HepG2 (cell line): Measurements from ENCODE around the gene DACH2. TPM values are rescaled to one million over a fixed set of nuclear protein-coding genes. Genes with fewer than 3 reads are reported as not detected.

Experiments
- BCL6 ChIP-seq: IDR thresholded peaks from 2 replicates; pipeline ENCODE4 v1.6.1; 2016; ENCODE audit warnings: missing genetic modification reagents, missing compliant biosample characterization
- CERS6 ChIP-seq: sonication (generic); formaldehyde crosslinking; IDR thresholded peaks from 2 replicates; pipeline ENCODE4 v1.5.0; 2020; ENCODE audit warnings: missing genetic modification reagents
- FOXP4 ChIP-seq: sonication (generic); formaldehyde crosslinking; IDR thresholded peaks from 2 replicates; pipeline ENCODE4 v1.4.0; 2020; ENCODE audit warnings: missing genetic modification reagents
- HMG20A ChIP-seq: IDR thresholded peaks from 2 replicates; pipeline ENCODE4 v1.6.1; 2016; ENCODE audit warnings: borderline replicate concordance
- HNF4G ChIP-seq, 2 experiments: sonication (generic) in 1 of 2; formaldehyde crosslinking in 1 of 2; IDR thresholded peaks; 2 replicates each; pipeline versions ENCODE4 v1.4.0 to v1.6.1; 2011 to 2020; ENCODE audit warnings: borderline replicate concordance in 2 of 2, low read depth in 2 of 2, mild to moderate bottlenecking in 2 of 2, low read length in 1 of 2, missing genetic modification reagents in 1 of 2, moderate library complexity in 1 of 2
- KAT8 ChIP-seq: IDR thresholded peaks from 2 replicates; pipeline ENCODE4 v1.6.1; 2016; ENCODE audit warnings: missing genetic modification reagents, missing compliant biosample characterization
- MTF1 ChIP-seq: sonication (generic); formaldehyde crosslinking; IDR thresholded peaks from 2 replicates; pipeline ENCODE4 v1.5.0; 2020; ENCODE audit warnings: missing genetic modification reagents
- NR2F2 ChIP-seq: IDR thresholded peaks from 2 replicates; pipeline ENCODE4 v1.6.1; 2012; ENCODE audit warnings: low read depth, inconsistent platforms, borderline replicate concordance
- PPARG ChIP-seq: conservative IDR thresholded peaks from 2 replicates; pipeline ENCODE4 v1.6.1; 2016; ENCODE audit warnings: missing biosample characterization, missing genetic modification reagents
- SAP130 ChIP-seq: IDR thresholded peaks from 2 replicates; pipeline ENCODE4 v1.6.1; 2016; ENCODE audit warnings: low read depth
- SKI ChIP-seq: fragments of 450-650 bp; IDR thresholded peaks from one replicate; pipeline ENCODE4 v1.6.1; 2018; ENCODE audit warnings: mild to moderate bottlenecking; ENCODE audit not compliant: partially characterized antibody
- SOX13 ChIP-seq, 3 experiments: fragments of 450-650 bp in 1 of 3; sonication (generic) in 1 of 3; formaldehyde crosslinking in 1 of 3; IDR thresholded peaks in 2 of 3; conservative IDR thresholded peaks in 1 of 3; 2 replicates each; pipeline versions ENCODE4 v1.5.0 to v1.6.1; 2016 to 2020; ENCODE audit warnings: antibody characterized with exemption in 1 of 3, mild to moderate bottlenecking in 1 of 3, missing compliant biosample characterization in 1 of 3, missing genetic modification reagents in 1 of 3, moderate library complexity in 1 of 3
- TOPORS ChIP-seq: sonication (generic); formaldehyde crosslinking; IDR thresholded peaks from 2 replicates; pipeline ENCODE4 v1.8.0; 2023; ENCODE audit warnings: mild to moderate bottlenecking, missing genetic modification reagents
- ZBTB7A ChIP-seq: sonication (generic); formaldehyde crosslinking; IDR thresholded peaks from 2 replicates; pipeline ENCODE4 v1.8.0; 2022; ENCODE audit warnings: mild to moderate bottlenecking, missing genetic modification reagents
- ZHX2 ChIP-seq, 2 experiments: sonication (generic) in 1 of 2; formaldehyde crosslinking in 1 of 2; IDR thresholded peaks; 2 replicates each; pipeline versions ENCODE4 v1.6.1 to v1.9.0; 2014 to 2022; ENCODE audit warnings: antibody characterized with exemption in 1 of 2, borderline replicate concordance in 1 of 2, inconsistent platforms in 1 of 2, low read depth in 1 of 2, missing genetic modification reagents in 1 of 2
- ZNF180 ChIP-seq: sonication (generic); formaldehyde crosslinking; IDR thresholded peaks from 2 replicates; pipeline ENCODE4 v1.4.0; 2020; ENCODE audit warnings: low read depth, missing genetic modification reagents, borderline replicate concordance
- ZNF780A ChIP-seq: sonication (generic); formaldehyde crosslinking; IDR thresholded peaks from 2 replicates; pipeline ENCODE4 v1.8.0; 2022; ENCODE audit warnings: mild to moderate bottlenecking, missing genetic modification reagents, moderate library complexity
- polyA plus RNA-seq, 8 experiments: library from polyadenylated mRNA; depleted of rRNA in 3 of 8; stranded (reverse) in 7 of 8; unstranded in 1 of 8; fragments of >200 nt; fragmentation: Illumina TruSeq in 4 of 8; extraction: Trizol in 4 of 8; gene quantifications; 2 replicates each; pipeline versions ENCODE4 v1.2.1 to v1.2.3, GENCODE V29; 2011 to 2016; ENCODE audit warnings: low read depth in 4 of 8, missing spikeins in 1 of 8, mixed read lengths in 1 of 8; ENCODE audit not compliant: insufficient read depth in 1 of 8
- total RNA-seq, 5 experiments: library from RNA; depleted of rRNA; stranded (reverse); fragments of >200 nt; fragmentation: Illumina TruSeq; extraction: Trizol; gene quantifications; 2 replicates each; pipeline ENCODE4 v1.2.3, GENCODE V29; 2016; ENCODE audit warnings: low read depth in 1 of 5

DACH2 gene
- total and polyA plus RNA-seq, 2 of the 13 experiments (the other 11 are each of a cell fraction or from before 2014, with no cell fraction given): not detected

- peak; percentile 13; the same call in 1 of the 2 replicates for TF ChIP-seq KAT8 (CRISPR knock-in tag)
- TF ChIP-seq ZNF180 (CRISPR knock-in tag): no peak
- peak; percentile 38; the same call in 1 of the 2 replicates for TF ChIP-seq HNF4G (IDR thresholded peaks at IDR 0.05; ENCODE audit: borderline replicate concordance, low read depth, low read length)
- no peak for TF ChIP-seq HNF4G (CRISPR knock-in tag; IDR thresholded peaks at IDR 0.05; ENCODE audit: borderline replicate concordance, low read depth)
- TF ChIP-seq TOPORS (CRISPR knock-in tag): no peak
- TF ChIP-seq MTF1 (CRISPR knock-in tag): no peak
- TF ChIP-seq ZHX2 (IDR thresholded peaks at IDR 0.05; ENCODE audit: low read depth): no peak
- TF ChIP-seq ZHX2 (CRISPR knock-in tag; IDR thresholded peaks at IDR 0.05; ENCODE audit: borderline replicate concordance): no peak
- TF ChIP-seq FOXP4 (CRISPR knock-in tag): peak; percentile 63
- 0 out of 2 replicates have a peak, but pooled peaks have one; percentile 17 for TF ChIP-seq PPARG (CRISPR knock-in tag)
- TF ChIP-seq CERS6 (CRISPR knock-in tag): no peak
- TF ChIP-seq SAP130: peak; percentile 38
- TF ChIP-seq HMG20A (CRISPR knock-in tag): peak; percentile 51; the same call in 1 of the 2 replicates
- peak; percentile 82 for TF ChIP-seq BCL6 (CRISPR knock-in tag)
- TF ChIP-seq NR2F2: 0 out of 2 replicates have a peak, but pooled peaks have one; percentile 47
- no peak for TF ChIP-seq ZNF780A (CRISPR knock-in tag)
- TF ChIP-seq SOX13 (IDR thresholded peaks at IDR 0.05): no peak
- peak in 1 of 2 experiments; percentile 82; a peak in 2 of 4 replicates for TF ChIP-seq SOX13 (CRISPR knock-in tag; conservative IDR thresholded peaks at IDR 0.05 in 1 of 2, IDR thresholded peaks at IDR 0.05 in 1 of 2)
- peak; percentile 88 for TF ChIP-seq SKI
- no peak for TF ChIP-seq ZBTB7A (CRISPR knock-in tag)
These were observed 221.8 kb downstream of the DACH2 start (continued) for GRCh38 chrX:86369847-86370630.
